ENCODE measurements around the gene ADGRE2. TPM values are rescaled to one million over a fixed set of nuclear protein-coding genes. Genes with fewer than 3 reads are reported as not detected.

Gene ADGRE2
- polyA plus RNA-seq, 3 donors, result 13.1 to 91.1 (median 47.6) TPM

DNA sequence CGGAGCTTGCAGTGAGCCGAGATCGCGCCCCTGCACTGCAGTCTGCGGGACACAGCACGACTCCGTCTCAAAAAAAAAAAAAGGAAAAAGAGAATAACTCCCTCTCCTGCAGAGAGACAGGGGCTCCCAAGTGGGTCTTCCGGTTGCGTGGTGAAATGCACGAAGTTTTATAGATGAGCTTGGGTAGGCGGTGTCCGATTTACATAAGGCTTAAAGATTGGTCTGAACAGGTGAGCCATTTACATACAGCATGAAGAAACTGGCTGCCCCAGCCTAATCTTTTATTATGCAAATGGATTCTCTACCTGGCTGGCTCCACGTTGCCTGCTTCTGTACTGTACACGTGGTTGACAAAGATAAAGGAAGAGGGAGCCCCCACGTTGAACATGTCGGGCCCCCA, 19.5 kb downstream of the ADGRE2 start:
- Histone ChIP-seq H3K27me3 (ENCODE audit: control insufficient read depth in 2 of 2, insufficient read depth in 2 of 2, low read length in 2 of 2) (no peaks in the 10 kb centered on the region), H3K4me1 (ENCODE audit: control insufficient read depth in 1 of 2, insufficient read depth in 2 of 2, low read length in 2 of 2) (peaks cover 0 to 4% of the 10 kb centered on the region in 2 donors), H3K9ac (ENCODE audit: insufficient read depth, low read length, poor library complexity, severe bottlenecking) (no peak overlapping the region), H2AFZ (ENCODE audit: insufficient read depth, low read depth, low read length, poor library complexity, severe bottlenecking) (no peak overlapping the region), H3K27ac (ENCODE audit: low read depth in 1 of 2, low read length in 2 of 2) (no peak overlapping the region), H3K9me3 (replicated peaks in 1 of 2; ENCODE audit: control insufficient read depth in 1 of 2, insufficient read depth in 1 of 2, low read length in 2 of 2) (no peaks in the 10 kb centered on the region), H3K4me3 (replicated peaks in 1 of 3; ENCODE audit: low read depth in 2 of 3, low read length in 3 of 3) (no peak overlapping the region), H3K36me3 (replicated peaks in 1 of 2; ENCODE audit: control insufficient read depth in 1 of 2, insufficient read depth in 2 of 2, low read length in 2 of 2) (peaks cover 78 to 97% of the 10 kb centered on the region in 2 donors), H4K20me1 (ENCODE audit: insufficient read depth, low read length) (peaks cover 97% of the 10 kb centered on the region), H3K4me2 (replicated peaks; ENCODE audit: extremely low read depth, low read length, poor library complexity, severe bottlenecking) (no peak overlapping the region), H3K79me2 (ENCODE audit: insufficient read depth, low read length) (no peaks in the 10 kb centered on the region)
- TF ChIP-seq, protein P1, sequence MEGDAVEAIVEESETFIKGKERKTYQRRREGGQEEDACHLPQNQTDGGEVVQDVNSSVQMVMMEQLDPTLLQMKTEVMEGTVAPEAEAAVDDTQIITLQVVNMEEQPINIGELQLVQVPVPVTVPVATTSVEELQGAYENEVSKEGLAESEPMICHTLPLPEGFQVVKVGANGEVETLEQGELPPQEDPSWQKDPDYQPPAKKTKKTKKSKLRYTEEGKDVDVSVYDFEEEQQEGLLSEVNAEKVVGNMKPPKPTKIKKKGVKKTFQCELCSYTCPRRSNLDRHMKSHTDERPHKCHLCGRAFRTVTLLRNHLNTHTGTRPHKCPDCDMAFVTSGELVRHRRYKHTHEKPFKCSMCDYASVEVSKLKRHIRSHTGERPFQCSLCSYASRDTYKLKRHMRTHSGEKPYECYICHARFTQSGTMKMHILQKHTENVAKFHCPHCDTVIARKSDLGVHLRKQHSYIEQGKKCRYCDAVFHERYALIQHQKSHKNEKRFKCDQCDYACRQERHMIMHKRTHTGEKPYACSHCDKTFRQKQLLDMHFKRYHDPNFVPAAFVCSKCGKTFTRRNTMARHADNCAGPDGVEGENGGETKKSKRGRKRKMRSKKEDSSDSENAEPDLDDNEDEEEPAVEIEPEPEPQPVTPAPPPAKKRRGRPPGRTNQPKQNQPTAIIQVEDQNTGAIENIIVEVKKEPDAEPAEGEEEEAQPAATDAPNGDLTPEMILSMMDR (IDR thresholded peaks at IDR 0.05), result no peak
- no peak overlapping the region for H3K4me3 Mint-ChIP-seq
- intact Hi-C loops (cut with micrococcal nuclease), result loop anchor here in 1 of 2 donors (10.0 kb wide), 1 partner anchor 184 kb away; the partner anchor contains the start of gene NDUFB7
- H3K36me3 Mint-ChIP-seq, result peaks cover 71 to 93% of the 10 kb centered on the region in 2 donors
- no peak overlapping the region for H3K27ac Mint-ChIP-seq
- peaks cover 0 to 1% (median 0%) of the 10 kb centered on the region in 3 donors for H3K27me3 Mint-ChIP-seq (ENCODE audit: low read depth in 3 of 3)
- 83% methylated on average over 4 of the region's 16 CpGs for WGBS (ENCODE audit: insufficient coverage)
- peaks cover 0 to 3% (median 1%) of the 10 kb centered on the region in 7 donors for H3K9me3 Mint-ChIP-seq
- H3K4me1 Mint-ChIP-seq, result no peaks in the 10 kb centered on the region
- DNase-seq, result no peak

DNA sequence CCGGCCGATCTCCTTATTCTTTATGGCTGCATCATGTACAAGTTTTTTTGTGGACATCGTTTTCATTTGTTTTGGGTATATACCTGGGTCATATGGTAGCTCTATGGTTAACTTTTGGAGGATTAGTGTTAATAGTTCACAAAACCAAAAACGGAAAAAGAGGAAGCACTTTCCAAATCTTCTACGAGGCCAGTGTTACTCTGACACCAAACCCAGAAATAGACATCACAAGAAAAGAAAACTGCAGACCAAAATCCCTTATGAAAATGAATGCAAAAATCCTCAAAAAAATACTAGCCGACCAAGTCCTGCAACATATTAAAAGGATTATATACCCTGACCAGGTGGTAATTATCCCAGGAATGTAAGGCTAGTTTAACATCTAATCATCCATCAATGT, 29.8 kb downstream of the ADGRE2 start:
- intact Hi-C loops (cut with micrococcal nuclease), result no loop called here
- no peak for DNase-seq
- no peak overlapping the region for H3K4me3 ChIP-seq (replicated peaks in 1 of 3; ENCODE audit: low read depth in 2 of 3, low read length in 3 of 3)
- TF ChIP-seq, protein P1 (IDR thresholded peaks at IDR 0.05), result no peak
- WGBS (ENCODE audit: insufficient coverage), result 0% methylated on average over 1 of the region's 6 CpGs
- peaks cover 0 to 9% (median 0%) of the 10 kb centered on the region in 7 donors for H3K9me3 Mint-ChIP-seq
- H3K9ac ChIP-seq (ENCODE audit: insufficient read depth, low read length, poor library complexity, severe bottlenecking), result no peak overlapping the region
- peak overlapping the region in 3 of 7 donors; percentile 46 to 50 (median 50) for H3K27ac Mint-ChIP-seq
- peaks cover 80% of the 10 kb centered on the region for H4K20me1 ChIP-seq (ENCODE audit: insufficient read depth, low read length)
- H2AFZ ChIP-seq (ENCODE audit: insufficient read depth, low read depth, low read length, poor library complexity, severe bottlenecking), result no peak overlapping the region
- H3K4me3 Mint-ChIP-seq, result no peak overlapping the region
- no peaks in the 10 kb centered on the region for H3K27me3 ChIP-seq (ENCODE audit: control insufficient read depth in 2 of 2, insufficient read depth in 2 of 2, low read length in 2 of 2)
- no peaks in the 10 kb centered on the region for H3K9me3 ChIP-seq (replicated peaks in 1 of 2; ENCODE audit: control insufficient read depth in 1 of 2, insufficient read depth in 1 of 2, low read length in 2 of 2)
- H3K27me3 Mint-ChIP-seq (ENCODE audit: low read depth in 3 of 3), result peaks cover 0 to 3% (median 3%) of the 10 kb centered on the region in 3 donors
- no peaks in the 10 kb centered on the region for H3K4me1 Mint-ChIP-seq
- H3K4me2 ChIP-seq (replicated peaks; ENCODE audit: extremely low read depth, low read length, poor library complexity, severe bottlenecking), result no peak overlapping the region
- H3K79me2 ChIP-seq (ENCODE audit: insufficient read depth, low read length), result no peaks in the 10 kb centered on the region
- H3K4me1 ChIP-seq (ENCODE audit: control insufficient read depth in 1 of 2, insufficient read depth in 2 of 2, low read length in 2 of 2), result no peaks in the 10 kb centered on the region
- H3K36me3 Mint-ChIP-seq, result peaks cover 67 to 86% of the 10 kb centered on the region in 2 donors
- H3K27ac ChIP-seq (ENCODE audit: low read depth in 1 of 2, low read length in 2 of 2), result no peak overlapping the region
- H3K36me3 ChIP-seq (replicated peaks in 1 of 2; ENCODE audit: control insufficient read depth in 1 of 2, insufficient read depth in 2 of 2, low read length in 2 of 2), result peaks cover 78 to 86% of the 10 kb centered on the region in 2 donors

All from CD14-positive monocyte (primary cell).